C4-2B (cell line): Measurements from ENCODE around the gene PRAMEF17.
"Not testable (repeated sequence)": the region's sequence is repeated elsewhere in the genome, so short reads cannot be mapped to it uniquely, and the experiment has no call there.

Source experiments
- H3K27ac ChIP-seq: fragments of 450-650 bp; 2 replicates; pipeline ENCODE4 v1.5.1; 2017
- CTCF ChIP-seq: fragments of 450-650 bp; conservative IDR thresholded peaks from 2 replicates; pipeline ENCODE4 v1.5.1; 2017; ENCODE audit warnings: mild to moderate bottlenecking

The PRAMEF17 gene

GRCh38 chr1:13389332-13389731 lies at the start of gene PRAMEF17:
Gene PRAMEF17 (plus strand): TSS chr1:13389632. CDS start chr1:13389658, 26 bp downstream.
- H3K27ac ChIP-seq = not testable (repeated sequence)

- H3K27ac ChIP-seq = not testable (repeated sequence)
Observed at GRCh38 chr1:13342496-13342895, 46.9 kb upstream of the PRAMEF17 start.

- not testable (repeated sequence) for H3K27ac ChIP-seq
Observed at GRCh38 chr1:13347034-13347433, 42.4 kb upstream of the PRAMEF17 start, which contains the start of gene PRAMEF14. Gene PRAMEF14 (minus strand): TSS chr1:13347134. CDS start chr1:13345314, 1,820 bp downstream.

- not testable (repeated sequence) for H3K27ac ChIP-seq
Observed at GRCh38 chr1:13353476-13353875, 36.0 kb upstream of the PRAMEF17 start.

- peak; percentile 17; the same call in 1 of the 2 replicates for TF ChIP-seq CTCF
- H3K27ac ChIP-seq = not testable (repeated sequence)
Observed at GRCh38 chr1:13354475-13354874, 35.0 kb upstream of the PRAMEF17 start.

GRCh38 chr1:13356774-13357173 lies 32.7 kb upstream of the PRAMEF17 start:
- not testable (repeated sequence) for H3K27ac ChIP-seq
- TF ChIP-seq CTCF = peak; percentile 63

GRCh38 chr1:13362364-13362763 lies 27.1 kb upstream of the PRAMEF17 start:
- H3K27ac ChIP-seq = not testable (repeated sequence)

GRCh38 chr1:13364928-13365327 lies 24.5 kb upstream of the PRAMEF17 start:
- not testable (repeated sequence) for H3K27ac ChIP-seq

- H3K27ac ChIP-seq = not testable (repeated sequence)
Observed at GRCh38 chr1:13366536-13366935, 22.9 kb upstream of the PRAMEF17 start.

- H3K27ac ChIP-seq = not testable (repeated sequence)
- peak; percentile 64 for TF ChIP-seq CTCF
Observed at GRCh38 chr1:13368544-13368943, 20.9 kb upstream of the PRAMEF17 start.

GRCh38 chr1:13378983-13379382 lies 10.4 kb upstream of the PRAMEF17 start:
- H3K27ac ChIP-seq = not testable (repeated sequence)

- not testable (repeated sequence) for H3K27ac ChIP-seq
Observed at GRCh38 chr1:13380380-13380779, 9.1 kb upstream of the PRAMEF17 start.

- H3K27ac ChIP-seq = not testable (repeated sequence)
Observed at GRCh38 chr1:13393004-13393403, 3.6 kb downstream of the PRAMEF17 start.

GRCh38 chr1:13394761-13395160 lies 5.3 kb downstream of the PRAMEF17 start:
- H3K27ac ChIP-seq = not testable (repeated sequence)

- H3K27ac ChIP-seq = not testable (repeated sequence)
Observed at GRCh38 chr1:13395311-13395710, 5.9 kb downstream of the PRAMEF17 start.
